HG03097 (cell line): Measurements from ENCODE around the gene WDFY4.

Source experiments
- ATAC-seq: cut with Tn5 transposase; IDR thresholded peaks from one replicate; pipeline ENCODE4 v1.9.1; 2021; ENCODE audit not compliant: unreplicated experiment, low FRiP score

Gene WDFY4

GRCh38 chr10:48767373-48768143, 82.9 kb downstream of the WDFY4 start:
- no peak for ATAC-seq

- no peak for ATAC-seq
Observed at GRCh38 chr10:48768144-48768766, 83.6 kb downstream of the WDFY4 start.

- ATAC-seq = no peak
Observed at GRCh38 chr10:48768926-48769325, 84.3 kb downstream of the WDFY4 start.

- ATAC-seq = no peak
Observed at GRCh38 chr10:48769706-48770435, 85.2 kb downstream of the WDFY4 start.

- no peak for ATAC-seq
Observed at GRCh38 chr10:48770561-48771089, 86.0 kb downstream of the WDFY4 start.

GRCh38 chr10:48771234-48771633, 86.6 kb downstream of the WDFY4 start:
- no peak for ATAC-seq

- no peak for ATAC-seq
Observed at GRCh38 chr10:48772059-48772458, 87.4 kb downstream of the WDFY4 start.

GRCh38 chr10:48773580-48773979, 88.9 kb downstream of the WDFY4 start:
- no peak for ATAC-seq

GRCh38 chr10:48774416-48775205, 89.9 kb downstream of the WDFY4 start:
- no peak for ATAC-seq

GRCh38 chr10:48775206-48775517, 90.5 kb downstream of the WDFY4 start:
- no peak for ATAC-seq

- no peak for ATAC-seq
Observed at GRCh38 chr10:48776005-48776522, 91.4 kb downstream of the WDFY4 start.

GRCh38 chr10:48776528-48776927, 91.9 kb downstream of the WDFY4 start:
- no peak for ATAC-seq

GRCh38 chr10:48777110-48777509, 92.4 kb downstream of the WDFY4 start:
- ATAC-seq = no peak

- ATAC-seq = no peak
Observed at GRCh38 chr10:48778193-48778857, 93.7 kb downstream of the WDFY4 start.

- no peak for ATAC-seq
Observed at GRCh38 chr10:48779077-48779476, 94.4 kb downstream of the WDFY4 start.

- ATAC-seq = no peak
Observed at GRCh38 chr10:48779546-48780152, 95.0 kb downstream of the WDFY4 start.

GRCh38 chr10:48780341-48780740, 95.7 kb downstream of the WDFY4 start:
- no peak for ATAC-seq

GRCh38 chr10:48782386-48782785, 97.7 kb downstream of the WDFY4 start:
- ATAC-seq = no peak

GRCh38 chr10:48784031-48784430, 99.4 kb downstream of the WDFY4 start:
- ATAC-seq = no peak

GRCh38 chr10:48785796-48786195, 101.1 kb downstream of the WDFY4 start:
- ATAC-seq = no peak
